Measurements from ENCODE around the gene ALDH8A1. TPM values are rescaled to one million over a fixed set of nuclear protein-coding genes. Genes with fewer than 3 reads are reported as not detected.

The ALDH8A1 gene
- total RNA-seq, 3 donors from 2014 or later = 0.48 to 2.3 (median 0.75) TPM

- H3K9me3 ChIP-seq = no peaks in the 10 kb centered on the region
- intact Hi-C loops (cut with DNase I, micrococcal nuclease) = loop anchor here in 1 of 2 donors (10.0 kb wide), 1 partner anchor 769 kb away; no protein-coding TSS in a partner anchor
- no peak for TF ChIP-seq CTCF (IDR thresholded peaks at IDR 0.05)
- no peaks in the 10 kb centered on the region for H3K4me1 ChIP-seq (ENCODE audit: low read depth)
- ATAC-seq = no peak
- H3K36me3 ChIP-seq (ENCODE audit: low read depth) = no peaks in the 10 kb centered on the region
- H3K4me3 ChIP-seq = no peak overlapping the region
- DNase-seq = no peak
Observed at GRCh38 chr6:134943522-134944111, 6.3 kb downstream of the ALDH8A1 start.

- TF ChIP-seq CTCF (IDR thresholded peaks at IDR 0.05) = no peak
- no peak for ATAC-seq
- no peak for DNase-seq
- no peak overlapping the region for H3K4me3 ChIP-seq
- H3K4me1 ChIP-seq (ENCODE audit: low read depth) = no peaks in the 10 kb centered on the region
- H3K9me3 ChIP-seq = no peaks in the 10 kb centered on the region
- intact Hi-C loops (cut with DNase I, micrococcal nuclease) = no loop called here
- H3K36me3 ChIP-seq (ENCODE audit: low read depth) = no peaks in the 10 kb centered on the region
Observed at GRCh38 chr6:134938896-134939295, 11.0 kb downstream of the ALDH8A1 start.

DNA sequence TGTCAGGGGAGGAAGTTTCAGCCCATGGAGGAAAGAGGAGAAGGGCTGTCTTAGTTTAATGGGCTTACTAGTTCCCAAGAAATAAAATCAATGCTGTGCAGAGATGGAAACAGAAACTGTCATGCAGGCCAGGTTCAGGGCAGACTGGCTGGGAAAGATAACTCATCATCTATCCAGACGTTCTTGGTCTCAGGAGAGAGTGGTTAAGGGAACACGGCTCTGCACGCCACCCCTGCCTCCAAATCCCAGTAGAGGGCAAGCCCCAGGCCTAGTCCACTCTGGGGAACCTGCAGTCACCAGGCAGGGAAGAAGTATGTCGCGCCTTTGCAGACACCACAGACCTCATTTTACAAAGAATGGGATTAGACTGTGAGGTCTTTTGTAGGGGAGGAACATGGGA is 12.5 kb downstream of the ALDH8A1 start:
- no peak overlapping the region for H3K4me3 ChIP-seq
- H3K4me1 ChIP-seq (ENCODE audit: low read depth) = no peaks in the 10 kb centered on the region
- ATAC-seq (no peak), DNase-seq (no peak)
- TF ChIP-seq CTCF (IDR thresholded peaks at IDR 0.05) = no peak
- H3K36me3 ChIP-seq (ENCODE audit: low read depth) = no peaks in the 10 kb centered on the region
- intact Hi-C loops (cut with DNase I, micrococcal nuclease) = no loop called here
- no peaks in the 10 kb centered on the region for H3K9me3 ChIP-seq

DNA sequence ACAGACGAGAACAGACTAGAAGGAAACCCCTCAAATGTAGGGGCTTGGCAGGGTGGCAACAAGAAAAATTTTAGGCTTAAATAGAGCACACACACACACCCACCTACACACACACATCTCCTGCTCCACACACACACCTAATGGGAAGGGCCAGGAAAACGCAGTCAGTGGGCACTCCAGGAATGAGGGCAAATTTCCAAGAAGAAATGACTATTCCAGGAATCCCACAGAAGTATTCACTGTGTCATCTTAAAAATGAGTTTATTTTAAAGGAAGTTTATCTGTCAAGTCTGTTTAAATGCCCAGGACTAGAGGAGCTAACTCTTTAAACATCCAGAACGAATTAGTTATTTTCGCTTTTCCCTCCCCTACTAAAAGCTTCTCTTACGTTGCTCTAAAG is 13.0 kb downstream of the ALDH8A1 start:
- Histone ChIP-seq H3K36me3 (ENCODE audit: low read depth) (no peaks in the 10 kb centered on the region), H3K9me3 (no peaks in the 10 kb centered on the region), H3K4me1 (ENCODE audit: low read depth) (no peaks in the 10 kb centered on the region), H3K4me3 (no peak overlapping the region)
- intact Hi-C loops (cut with DNase I, micrococcal nuclease) = no loop called here
- TF ChIP-seq CTCF (IDR thresholded peaks at IDR 0.05) = no peak
- ATAC-seq (no peak), DNase-seq (no peak)

GRCh38 chr6:134936476-134936875 is 13.4 kb downstream of the ALDH8A1 start:
- intact Hi-C loops (cut with DNase I, micrococcal nuclease) = no loop called here

More at GRCh38 chr6:134936476-134936875, 13.4 kb downstream of the ALDH8A1 start:
- no peaks in the 10 kb centered on the region for H3K36me3 ChIP-seq (ENCODE audit: low read depth)
- TF ChIP-seq CTCF (IDR thresholded peaks at IDR 0.05) = no peak
- DNase-seq = no peak
- H3K4me3 ChIP-seq = no peak overlapping the region
- ATAC-seq = no peak
- H3K9me3 ChIP-seq = no peaks in the 10 kb centered on the region
- no peaks in the 10 kb centered on the region for H3K4me1 ChIP-seq (ENCODE audit: low read depth)
